ENCODE measurements around the gene SEMA5A.

Gene SEMA5A

DNA sequence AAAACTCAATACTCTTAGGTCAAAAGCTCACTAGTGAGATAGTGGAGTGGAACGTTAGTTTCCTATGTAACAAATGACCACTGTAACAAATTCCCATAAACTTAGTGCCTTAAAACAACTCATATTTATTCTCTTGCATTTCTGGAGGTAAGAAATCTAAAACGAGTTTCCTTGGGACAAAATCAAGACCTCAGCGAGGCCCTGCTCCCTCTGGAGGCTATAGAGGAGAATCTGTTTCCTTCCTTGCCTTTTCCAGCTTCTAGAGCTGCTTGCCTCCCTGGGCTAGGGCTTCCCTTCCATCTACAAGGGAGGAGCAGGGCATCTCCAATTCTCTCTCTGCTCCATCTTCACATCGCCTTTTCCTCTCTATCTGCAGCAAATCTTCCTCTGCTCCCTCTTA is 32.0 kb downstream of the SEMA5A start:
- DNase-seq = no peak

- DNase-seq = no peak
Observed at GRCh38 chr5:9512457-9512856, 33.4 kb downstream of the SEMA5A start.

DNA sequence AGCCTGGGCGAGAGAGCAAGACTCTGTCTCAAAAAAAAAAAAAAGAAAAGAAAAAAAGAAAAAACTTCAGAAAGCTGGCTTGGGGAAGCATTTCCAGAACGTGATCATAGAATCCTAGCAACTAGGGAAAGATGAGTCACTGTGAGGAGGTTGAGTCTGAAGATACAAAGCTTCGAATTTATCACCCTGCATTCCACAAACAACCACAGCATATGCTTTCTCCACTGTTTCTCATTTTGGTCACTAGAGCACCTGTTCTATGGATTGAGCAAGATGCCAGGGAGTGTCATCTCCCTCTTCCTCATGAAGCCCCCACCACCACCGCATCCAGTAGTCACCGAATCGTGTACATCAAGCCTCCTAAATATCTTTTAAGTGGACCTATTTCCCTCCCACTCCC is 37.9 kb downstream of the SEMA5A start:
- no peak for DNase-seq

- DNase-seq = no peak
Observed at GRCh38 chr5:9505225-9505624, 40.6 kb downstream of the SEMA5A start.

DNA sequence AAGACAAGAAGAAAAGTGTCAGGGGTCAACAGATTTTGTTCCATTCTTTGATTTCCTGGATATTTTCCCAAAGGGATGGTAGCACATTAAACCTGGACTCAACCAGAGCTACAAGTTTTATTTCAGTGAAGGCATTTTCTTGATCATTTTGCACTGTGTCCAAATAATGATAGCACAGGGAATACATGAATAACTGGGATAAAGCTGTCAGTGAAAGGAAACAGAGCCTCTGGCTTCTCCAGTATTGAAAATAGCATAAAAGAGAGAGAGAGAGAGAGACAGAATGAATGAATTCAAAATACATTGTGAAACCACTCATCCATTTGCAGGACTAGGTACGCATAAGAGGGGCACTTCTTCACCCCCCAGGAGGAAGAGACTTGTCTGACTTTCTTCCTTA is 43.0 kb downstream of the SEMA5A start:
- no peak for DNase-seq

- DNase-seq = no peak
Observed at GRCh38 chr5:9502050-9502834, 43.6 kb downstream of the SEMA5A start.

DNA sequence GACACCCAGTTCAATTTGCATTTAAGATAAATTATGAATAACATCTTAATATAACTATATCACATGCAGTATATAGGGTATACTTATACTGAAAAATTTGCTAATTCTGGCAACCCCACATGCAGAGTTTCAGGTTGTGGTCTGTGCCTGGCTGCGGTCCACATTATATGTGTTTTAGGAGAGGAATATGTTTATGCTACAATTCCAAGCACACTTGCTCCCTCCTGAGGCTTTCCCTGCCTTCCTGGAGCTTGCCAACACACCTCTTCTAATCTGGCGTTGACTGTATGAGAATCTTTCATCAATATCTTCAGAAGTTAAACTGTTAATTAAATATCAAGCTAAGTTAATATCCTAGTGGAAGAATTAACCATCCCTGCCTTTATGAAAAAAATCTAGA is 45.2 kb downstream of the SEMA5A start:
- no peak for DNase-seq

- DNase-seq = no peak
Observed at GRCh38 chr5:9500193-9500592, 45.7 kb downstream of the SEMA5A start.

DNA sequence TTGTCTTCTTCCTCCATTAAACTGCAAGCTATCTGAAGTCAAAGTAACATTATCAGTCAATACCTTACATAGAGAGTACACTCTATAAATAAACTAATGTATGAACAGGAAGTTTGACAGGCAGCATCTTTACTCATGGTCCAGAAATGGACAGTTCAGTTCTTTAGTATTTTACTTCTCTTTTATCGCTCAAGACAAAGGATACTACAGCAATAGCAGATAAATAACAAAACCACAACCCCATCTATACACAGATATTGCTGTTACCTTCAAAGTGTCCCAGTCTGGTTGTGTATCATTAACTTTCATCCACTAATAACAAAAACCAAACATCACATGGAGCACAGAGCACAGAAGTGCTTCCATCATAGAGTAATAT is 46.4 kb downstream of the SEMA5A start:
- DNase-seq = no peak

DNA sequence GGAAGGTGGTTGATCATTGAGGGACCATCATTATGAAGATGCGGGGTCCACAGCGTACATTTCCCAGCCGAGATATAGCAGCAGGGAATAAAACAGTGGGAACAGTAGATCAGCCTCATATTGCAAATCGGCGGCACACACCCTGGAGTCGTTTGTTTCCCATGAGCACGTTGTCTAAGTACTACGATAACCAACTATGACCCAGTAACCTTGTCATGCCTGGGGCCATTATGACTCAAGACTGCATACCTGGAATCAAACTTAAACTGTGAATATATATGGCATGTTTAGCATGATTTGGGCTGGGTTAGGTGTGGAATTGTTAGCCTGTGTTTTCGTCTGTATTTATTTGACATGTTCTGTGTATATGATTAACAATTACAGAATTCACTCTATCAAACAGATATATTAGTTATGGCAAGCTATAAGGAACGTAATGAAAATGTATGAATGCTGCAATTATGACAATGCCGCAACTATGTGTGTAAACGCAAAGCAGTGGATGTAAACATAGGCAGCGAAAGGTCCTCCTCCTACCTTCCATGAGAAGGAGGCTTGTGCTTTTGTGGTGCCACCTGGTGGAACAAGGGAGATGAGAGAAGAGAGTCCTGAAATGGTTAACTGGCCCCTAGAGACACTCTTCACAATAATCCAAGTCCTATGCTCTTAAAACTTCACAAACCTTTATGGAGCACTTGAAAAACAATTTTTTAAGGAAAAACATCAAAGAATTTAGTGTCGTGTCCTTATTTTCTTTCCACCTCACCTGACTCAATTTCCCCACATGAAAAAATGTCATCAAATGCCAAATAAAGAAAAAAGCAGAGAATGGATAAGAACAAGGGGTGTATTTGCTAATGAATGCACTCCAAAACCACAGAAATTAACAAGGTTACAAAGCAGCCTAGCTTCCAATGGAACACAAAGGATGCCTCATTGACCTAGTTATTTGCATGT is 47.1 kb downstream of the SEMA5A start:
- DNase-seq = peak in 1 of 2 experiments; percentile 2

DNA sequence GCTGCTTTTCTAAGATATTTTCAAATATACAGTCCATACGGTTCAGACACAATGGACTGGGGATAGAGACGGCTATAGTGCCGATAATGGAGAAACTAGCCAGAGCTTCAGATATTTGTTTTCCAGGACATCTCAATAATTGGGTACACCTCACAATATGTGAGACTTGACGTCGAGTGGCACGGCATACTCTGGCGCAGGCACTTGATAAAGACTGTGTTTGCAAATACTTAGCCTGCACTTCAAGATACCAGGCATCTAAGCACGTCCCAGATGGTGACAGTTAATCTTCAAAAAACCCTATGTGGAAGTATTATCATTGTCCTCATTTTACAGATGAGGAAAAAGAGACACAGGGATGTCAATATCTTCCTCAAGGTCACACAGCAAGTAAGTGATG is 48.5 kb downstream of the SEMA5A start:
- DNase-seq = no peak

- DNase-seq = no peak
Observed at GRCh38 chr5:9496801-9497200, 49.1 kb downstream of the SEMA5A start.

DNA sequence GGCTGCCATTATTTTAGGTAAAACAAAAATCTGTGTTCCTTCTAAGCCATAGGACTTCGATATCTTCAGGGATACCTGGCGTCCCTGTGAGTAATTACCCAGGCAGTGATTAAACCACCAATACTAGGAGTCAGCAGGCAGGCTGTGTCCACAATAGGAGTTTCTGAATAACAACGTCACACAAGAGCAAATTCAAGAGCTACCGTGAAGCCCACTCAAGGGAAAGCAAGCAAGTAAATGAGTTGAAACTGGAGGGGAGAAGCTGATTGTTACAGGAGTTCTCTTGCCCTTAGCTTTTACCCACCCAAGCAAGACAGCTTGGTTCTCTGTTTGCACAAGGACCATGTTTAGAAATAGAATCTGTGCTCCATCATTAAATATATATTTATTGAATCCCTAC is 50.8 kb downstream of the SEMA5A start:
- no peak for DNase-seq

DNA sequence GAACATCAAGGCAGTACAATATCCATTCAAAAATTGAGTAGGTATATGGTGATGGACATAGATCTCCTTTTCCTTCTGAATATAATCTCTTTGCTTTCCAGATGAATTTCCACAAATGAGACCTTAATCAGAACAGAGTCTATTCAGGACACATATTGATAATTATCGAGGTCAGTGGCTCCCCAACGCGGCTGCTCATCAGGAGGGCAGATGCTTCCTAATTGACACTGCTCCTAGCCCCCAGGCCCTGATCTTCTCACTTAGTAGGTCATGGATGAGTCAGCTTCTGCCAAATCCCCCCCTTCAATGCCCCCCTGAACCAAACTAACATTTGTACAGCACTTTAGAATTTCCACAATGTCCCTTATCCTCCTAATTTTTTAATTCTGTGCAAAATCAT is 51.6 kb downstream of the SEMA5A start:
- no peak for DNase-seq

DNA sequence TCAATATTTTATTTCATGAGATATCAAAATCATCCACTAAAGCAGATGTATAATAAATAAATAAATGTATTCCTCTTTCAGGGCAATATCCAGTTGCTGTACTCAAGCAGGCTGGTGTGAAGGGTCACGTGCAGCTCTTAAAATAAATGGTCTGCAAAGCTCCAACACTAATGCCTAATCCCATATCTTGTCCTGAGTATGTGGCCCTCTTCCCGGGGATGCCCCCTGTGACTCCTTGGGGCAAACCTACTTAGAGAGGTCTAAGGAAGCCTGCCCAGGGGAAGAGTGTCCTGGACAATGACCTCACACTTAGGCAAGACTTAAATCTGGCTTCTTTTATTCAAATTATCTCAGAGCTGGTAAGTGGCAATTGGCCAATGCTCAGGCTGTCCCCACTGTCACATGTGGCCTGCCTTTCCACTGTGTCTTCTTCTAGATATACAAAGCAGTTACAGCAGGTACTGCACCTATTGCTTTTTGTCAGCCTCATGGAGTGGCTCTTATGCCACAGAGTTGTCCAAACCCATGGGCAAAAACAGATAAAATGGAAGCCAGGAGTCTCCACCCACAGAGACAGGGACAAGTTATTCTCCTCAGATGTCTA is 55.3 kb downstream of the SEMA5A start:
- DNase-seq = no peak

DNA sequence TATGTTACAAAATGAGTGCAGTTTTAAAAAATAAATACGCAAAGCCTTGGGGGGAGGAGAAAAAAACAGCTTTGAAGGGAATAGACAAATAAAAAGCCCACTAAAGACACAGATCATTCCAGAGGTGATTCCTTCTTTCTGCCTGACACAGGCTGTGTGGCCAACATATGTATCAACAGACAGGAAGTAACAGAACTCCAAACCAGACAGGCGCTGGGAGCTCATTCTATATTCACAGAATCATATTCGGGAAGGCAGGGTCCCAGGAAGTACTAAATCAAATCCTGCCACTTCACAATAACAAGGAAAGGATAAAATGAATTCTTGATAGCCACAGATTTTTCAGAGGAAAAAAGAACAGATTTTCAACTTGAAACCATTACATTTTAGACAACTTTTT is 62.1 kb downstream of the SEMA5A start:
- DNase-seq = no peak

GRCh38 chr5:9483243-9483642 is 62.6 kb downstream of the SEMA5A start:
- DNase-seq = no peak

DNA sequence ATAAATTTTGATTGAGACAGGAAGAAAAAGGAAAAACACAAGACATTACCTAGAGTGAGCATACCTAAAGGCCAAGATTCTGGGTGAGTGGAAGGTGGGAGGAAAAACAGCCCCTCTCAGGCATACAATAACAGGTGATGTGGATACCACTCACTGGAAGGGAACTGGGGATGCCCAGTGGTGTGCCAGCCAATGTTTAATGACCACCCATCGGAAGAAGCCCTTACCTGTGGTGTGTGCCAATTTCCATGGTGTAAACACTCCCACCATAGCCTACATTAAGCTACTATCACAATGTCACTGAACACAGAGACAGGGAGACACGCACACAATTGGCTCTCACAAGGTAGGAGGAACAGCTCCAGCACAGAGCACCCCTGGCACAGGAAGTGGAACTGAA is 63.5 kb downstream of the SEMA5A start:
- no peak for DNase-seq

GRCh38 chr5:9480499-9480898 is 65.4 kb downstream of the SEMA5A start:
- DNase-seq = no peak

GRCh38 chr5:9479990-9480389 is 65.9 kb downstream of the SEMA5A start:
- no peak for DNase-seq

GRCh38 chr5:9479361-9479760 is 66.5 kb downstream of the SEMA5A start:
- no peak for DNase-seq

DNA sequence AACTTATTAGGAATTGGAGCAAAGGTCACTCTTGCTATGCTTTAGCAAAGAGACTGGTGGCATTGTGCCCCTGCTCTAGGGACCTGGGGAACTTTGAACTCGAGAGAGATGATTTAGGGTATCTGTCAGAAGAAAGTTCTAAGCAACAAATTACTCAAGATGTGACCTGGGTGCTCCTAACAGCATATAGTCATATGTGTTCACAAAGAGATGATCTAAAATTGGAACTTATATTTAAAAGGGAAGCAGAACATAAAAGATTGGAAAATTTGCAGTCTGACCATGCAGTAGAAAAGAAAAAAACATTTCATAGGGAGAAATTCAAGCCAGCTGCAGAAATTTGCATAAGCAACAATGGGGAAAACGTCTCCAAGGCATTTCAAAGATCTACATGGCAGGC is 68.3 kb downstream of the SEMA5A start:
- no peak for DNase-seq

DNA sequence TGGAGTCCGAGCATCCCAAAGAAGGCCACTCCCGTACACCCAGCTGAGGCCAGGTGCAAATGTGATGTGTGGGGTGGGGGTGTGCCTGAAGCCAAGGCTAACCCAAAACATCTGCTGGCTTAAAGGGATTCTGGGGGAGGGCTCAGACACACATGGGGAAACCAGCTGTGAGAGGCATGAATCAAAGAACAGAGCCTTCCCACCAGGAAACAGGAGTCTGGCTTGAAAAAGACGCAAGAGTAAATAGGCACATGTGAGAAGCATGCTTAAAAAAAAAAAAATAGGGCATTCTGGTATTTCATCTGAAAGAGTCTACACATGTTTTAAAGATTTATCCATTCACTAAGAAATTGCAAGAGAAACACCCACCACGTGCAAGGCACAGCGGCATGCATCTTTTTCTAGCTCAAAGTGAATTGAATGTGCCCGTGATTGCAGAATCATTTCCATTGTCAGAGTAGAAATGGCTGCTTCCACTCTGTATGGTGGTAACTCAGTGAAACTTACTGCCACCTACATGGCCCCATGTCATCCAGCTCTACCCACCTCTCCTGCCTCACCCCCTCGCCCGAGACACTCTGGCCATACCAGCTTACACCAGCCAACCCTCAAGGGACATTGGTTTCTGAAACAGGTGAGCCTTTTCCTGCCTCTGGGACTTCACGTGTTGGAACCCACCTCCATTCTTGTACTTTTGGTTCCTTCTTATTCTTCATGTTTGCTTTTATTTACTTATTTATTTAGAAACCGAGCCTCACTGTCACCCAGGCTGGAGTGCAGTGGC is 71.5 kb downstream of the SEMA5A start:
- DNase-seq = no peak

Data from AML-193 (cell line).